ENCODE measurements around the gene GPR132. TPM values are rescaled to one million over a fixed set of nuclear protein-coding genes. Genes with fewer than 3 reads are reported as not detected.

The GPR132 gene
- total and polyA plus RNA-seq, 2 of the 8 experiments (the other 6 are each of a cell fraction or from before 2014, with no cell fraction given): 0.11 TPM; not detected in 1

- TF ChIP-seq MAX (IDR thresholded peaks at IDR 0.05) (peak; percentile 71; the same call in 1 of the 2 replicates), USF2 (IDR thresholded peaks at IDR 0.05; ENCODE audit: low read length) (no peak), CTCF (IDR thresholded peaks at IDR 0.05; ENCODE audit: control extremely low read depth in 1 of 3, insufficient read depth in 1 of 3, low read depth in 1 of 3, low read length in 3 of 3) (peak in 1 of 3 experiments; percentile 10; a peak in 1 of 4 replicates), SAP30 (IDR thresholded peaks at IDR 0.05; ENCODE audit: insufficient read depth, insufficient replicate concordance, low read length) (no peak), E2F6 (IDR thresholded peaks at IDR 0.05) (peak; percentile 84)
Observed at GRCh38 chr14:105059035-105059924, 6.0 kb downstream of the GPR132 start (continued).

Measured in H1 (cell line).